ENCODE results near the gene RAPGEF4. TPM values are rescaled to one million over a fixed set of nuclear protein-coding genes. Genes with fewer than 3 reads are reported as not detected.

Gene RAPGEF4
- total and polyA plus RNA-seq, 2 of the 8 experiments (the other 6 are each of a cell fraction or from before 2014, with no cell fraction given), result 1.2 to 2.6 TPM

GRCh38 chr2:173045181-173045580 lies 309.5 kb downstream of the RAPGEF4 start:
- Histone ChIP-seq H4K8ac (ENCODE audit: extremely low read depth, insufficient read depth, low read length) (no peak overlapping the region), H3K23ac (ENCODE audit: insufficient read length) (no peak overlapping the region), H3K27ac (ENCODE audit: low read depth, low read length) (no peak overlapping the region), H3K14ac (ENCODE audit: insufficient read length) (no peak overlapping the region), H3K4me2 (ENCODE audit: insufficient read depth in 1 of 2, low read depth in 2 of 2, low read length in 2 of 2) (no peak overlapping the region), H3K4me3 (ENCODE audit: extremely low read depth in 1 of 4, insufficient read depth in 2 of 4, low read depth in 3 of 4, low read length in 4 of 4) (no peak overlapping the region), H2BK15ac (ENCODE audit: low read length) (no peak overlapping the region), H2BK5ac (ENCODE audit: low read depth, low read length) (no peak overlapping the region), H3K9ac (replicated peaks in 1 of 4; ENCODE audit: extremely low read depth in 1 of 4, low read depth in 3 of 4, low read length in 3 of 4) (no peak overlapping the region), H2BK20ac (ENCODE audit: low read length) (no peak overlapping the region), H3K27me3 (replicated peaks in 1 of 4; ENCODE audit: control insufficient read depth in 3 of 4, extremely low read depth in 1 of 4, insufficient read depth in 3 of 4, low read length in 3 of 4) (no peaks in the 10 kb centered on the region), H2BK120ac (replicated peaks; ENCODE audit: low read depth, low read length) (no peak overlapping the region), H3K23me2 (ENCODE audit: low read depth, low read length) (no peaks in the 10 kb centered on the region), H3K36me3 (ENCODE audit: control insufficient read depth in 2 of 4, insufficient read depth in 4 of 4, low read length in 3 of 4) (no peaks in the 10 kb centered on the region), H3K18ac (ENCODE audit: extremely low read depth, low read length) (no peak overlapping the region), H3K79me1 (ENCODE audit: low read depth, low read length) (no peaks in the 10 kb centered on the region), H2AK5ac (ENCODE audit: low read depth, low read length) (no peak overlapping the region), H4K5ac (ENCODE audit: insufficient read length, low read depth, low read length) (no peak overlapping the region), H4K91ac (replicated peaks; ENCODE audit: insufficient read length, low read length) (no peak overlapping the region), H3K4ac (replicated peaks; ENCODE audit: insufficient read length, low read depth, low read length) (no peak overlapping the region), H3K4me1 (replicated peaks in 1 of 4; ENCODE audit: control insufficient read depth in 3 of 4, insufficient read depth in 4 of 4, low read length in 3 of 4) (no peaks in the 10 kb centered on the region; a peak in 1 of 7 replicates), H3K9me3 (ENCODE audit: insufficient read depth in 2 of 2, low read depth in 1 of 2, low read length in 1 of 2) (no peaks in the 10 kb centered on the region), H2BK12ac (ENCODE audit: low read depth, low read length) (no peak overlapping the region), H4K20me1 (replicated peaks in 1 of 2; ENCODE audit: control insufficient read depth in 1 of 2, insufficient read depth in 2 of 2, low read length in 2 of 2) (no peaks in the 10 kb centered on the region), H3K56ac (replicated peaks; ENCODE audit: insufficient read length, low read depth, low read length) (no peak overlapping the region), H2AFZ (ENCODE audit: low read length) (no peak overlapping the region), H3K79me2 (ENCODE audit: control insufficient read depth in 1 of 2, insufficient read depth in 2 of 2, low read length in 2 of 2) (no peaks in the 10 kb centered on the region)
- CTCF ChIA-PET (ENCODE audit: partially characterized antibody), result interaction anchor here (0.6 to 2.5 kb wide), 7 partner anchors 15 to 165 kb away, joined by 3 to 16 read pairs (median 6); no protein-coding TSS in a partner anchor
- no peak for FAIRE-seq
- 100% methylated on average over 2 of the region's 2 CpGs; no CpG with 5 or more reads in 1 of the 2 experiments for WGBS, 2 experiments (ENCODE audit: extremely low coverage in 1 of 2, insufficient coverage in 1 of 2, insufficient read length in 1 of 2, insufficient replicate concordance in 2 of 2, low coverage in 1 of 2, low lambda C conversion rate in 2 of 2, missing lambda C conversion rate in 1 of 2)
- no peak for DNase-seq (ENCODE audit: low read depth in 1 of 2, low spot score in 2 of 2)
- POLR2A ChIA-PET (ENCODE audit: partially characterized antibody), result no interaction called here
- TF ChIP-seq YY1 (IDR thresholded peaks at IDR 0.05; ENCODE audit: low read depth, low read length), result no peak
- no peak for TF ChIP-seq RBBP5 (IDR thresholded peaks at IDR 0.05; ENCODE audit: borderline replicate concordance, low read depth, low read length)
- TF ChIP-seq POLR2AphosphoS5 (IDR thresholded peaks at IDR 0.05; ENCODE audit: low read depth, low read length), result no peak
- TF ChIP-seq USF2 (IDR thresholded peaks at IDR 0.05; ENCODE audit: low read length), result no peak
- TF ChIP-seq KDM1A (IDR thresholded peaks at IDR 0.05; ENCODE audit: borderline replicate concordance, low read length), result no peak
- no peak for TF ChIP-seq JUN (IDR thresholded peaks at IDR 0.05; ENCODE audit: low read depth, low read length)
- TF ChIP-seq, protein P1, sequence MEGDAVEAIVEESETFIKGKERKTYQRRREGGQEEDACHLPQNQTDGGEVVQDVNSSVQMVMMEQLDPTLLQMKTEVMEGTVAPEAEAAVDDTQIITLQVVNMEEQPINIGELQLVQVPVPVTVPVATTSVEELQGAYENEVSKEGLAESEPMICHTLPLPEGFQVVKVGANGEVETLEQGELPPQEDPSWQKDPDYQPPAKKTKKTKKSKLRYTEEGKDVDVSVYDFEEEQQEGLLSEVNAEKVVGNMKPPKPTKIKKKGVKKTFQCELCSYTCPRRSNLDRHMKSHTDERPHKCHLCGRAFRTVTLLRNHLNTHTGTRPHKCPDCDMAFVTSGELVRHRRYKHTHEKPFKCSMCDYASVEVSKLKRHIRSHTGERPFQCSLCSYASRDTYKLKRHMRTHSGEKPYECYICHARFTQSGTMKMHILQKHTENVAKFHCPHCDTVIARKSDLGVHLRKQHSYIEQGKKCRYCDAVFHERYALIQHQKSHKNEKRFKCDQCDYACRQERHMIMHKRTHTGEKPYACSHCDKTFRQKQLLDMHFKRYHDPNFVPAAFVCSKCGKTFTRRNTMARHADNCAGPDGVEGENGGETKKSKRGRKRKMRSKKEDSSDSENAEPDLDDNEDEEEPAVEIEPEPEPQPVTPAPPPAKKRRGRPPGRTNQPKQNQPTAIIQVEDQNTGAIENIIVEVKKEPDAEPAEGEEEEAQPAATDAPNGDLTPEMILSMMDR (IDR thresholded peaks at IDR 0.05; ENCODE audit: control extremely low read depth in 1 of 3, insufficient read depth in 1 of 3, low read depth in 1 of 3, low read length in 3 of 3), result no peak
- TF ChIP-seq HDAC6 (IDR thresholded peaks at IDR 0.05; ENCODE audit: low read depth, low read length), result no peak
- TF ChIP-seq RFX5 (IDR thresholded peaks at IDR 0.05; ENCODE audit: borderline replicate concordance, low read depth, low read length), result no peak
- TF ChIP-seq NRF1 (IDR thresholded peaks at IDR 0.05; ENCODE audit: low read depth, low read length), result no peak
- TF ChIP-seq SIX5 (IDR thresholded peaks at IDR 0.05; ENCODE audit: low read depth, low read length), result no peak

All from H1 (cell line).